Measurements from ENCODE around the gene TUBGCP6. TPM values are rescaled to one million over a fixed set of nuclear protein-coding genes. Genes with fewer than 3 reads are reported as not detected.

TUBGCP6 gene
- polyA plus RNA-seq, 3 donors = 30.9 to 33.9 (median 32.4) TPM

- WGBS, 3 donors = 66 to 92% (median 88%) methylated on average over 11 to 12 of the region's 12 CpGs
- H3K27ac ChIP-seq (ENCODE audit: low read depth, low read length) = no peak overlapping the region
These were observed 11.5 kb upstream of the TUBGCP6 start for GRCh38 chr22:50256258-50256862.

- 87 to 95% (median 92%) methylated on average over 17 of the region's 17 CpGs for WGBS, 3 donors
- H3K27ac ChIP-seq (ENCODE audit: low read depth, low read length) = no peak overlapping the region
These were observed 10.8 kb upstream of the TUBGCP6 start for GRCh38 chr22:50255607-50256006.

GRCh38 chr22:50255099-50255498, 10.3 kb upstream of the TUBGCP6 start:
- WGBS, 3 donors = 87 to 90% (median 87%) methylated on average over 19 of the region's 19 CpGs

GRCh38 chr22:50253941-50254340, 9.1 kb upstream of the TUBGCP6 start:
- 64 to 71% (median 70%) methylated on average over 8 of the region's 8 CpGs for WGBS, 3 donors

More at GRCh38 chr22:50255099-50255498, 10.3 kb upstream of the TUBGCP6 start:
- no peak overlapping the region for H3K27ac ChIP-seq (ENCODE audit: low read depth, low read length)

GRCh38 chr22:50253046-50253915, 8.5 kb upstream of the TUBGCP6 start:
- WGBS, 3 donors = 83 to 88% (median 85%) methylated on average over 22 of the region's 22 CpGs
- H3K27ac ChIP-seq (ENCODE audit: low read depth, low read length) = no peak overlapping the region

More at GRCh38 chr22:50253941-50254340, 9.1 kb upstream of the TUBGCP6 start:
- H3K27ac ChIP-seq (ENCODE audit: low read depth, low read length) = no peak overlapping the region

- no peak overlapping the region for H3K27ac ChIP-seq (ENCODE audit: low read depth, low read length)
- 43 to 49% (median 48%) methylated on average over 25 of the region's 25 CpGs for WGBS, 3 donors
These were observed 7.5 kb upstream of the TUBGCP6 start for GRCh38 chr22:50252082-50253045.

GRCh38 chr22:50251477-50252081, 6.8 kb upstream of the TUBGCP6 start:
- no peak overlapping the region for H3K27ac ChIP-seq (ENCODE audit: low read depth, low read length)
- 7 to 11% (median 9%) methylated on average over 28 to 36 of the region's 36 CpGs for WGBS, 3 donors

- no peak within 1 kb of the TSS for H3K27ac ChIP-seq (ENCODE audit: low read depth, low read length)
These were observed 6.0 kb upstream of the TUBGCP6 start, which contains the start of gene HDAC10 for GRCh38 chr22:50250555-50251476. TSS of gene HDAC10 (minus strand) at chr22:50251265. CDS start at chr22:50251032, 233 bp downstream.

GRCh38 chr22:50250249-50250554, 5.4 kb upstream of the TUBGCP6 start:
- 67 to 82% (median 68%) methylated on average over 11 of the region's 11 CpGs for WGBS, 3 donors
- no peak overlapping the region for H3K27ac ChIP-seq (ENCODE audit: low read depth, low read length)

More at GRCh38 chr22:50250555-50251476, 6.0 kb upstream of the TUBGCP6 start, which contains the start of gene HDAC10:
- WGBS, 3 donors = 1 to 3% (median 1%) methylated on average over 54 to 81 of the region's 81 CpGs

- WGBS, 3 donors = 90% methylated on average over 30 to 32 of the region's 32 CpGs
- H3K27ac ChIP-seq (ENCODE audit: low read depth, low read length) = no peak overlapping the region
These were observed 4.8 kb upstream of the TUBGCP6 start for GRCh38 chr22:50249341-50250248.

GRCh38 chr22:50248196-50249081, 3.6 kb upstream of the TUBGCP6 start:
- WGBS, 3 donors = 86 to 90% (median 90%) methylated on average over 25 to 29 of the region's 29 CpGs
- no peak overlapping the region for H3K27ac ChIP-seq (ENCODE audit: low read depth, low read length)

- H3K27ac ChIP-seq (ENCODE audit: low read depth, low read length) = no peak overlapping the region
- 49 to 55% (median 50%) methylated on average over 16 of the region's 16 CpGs for whole genome bisulfite sequencing, 3 donors
These were observed 2.9 kb upstream of the TUBGCP6 start for GRCh38 chr22:50247748-50248147.

GRCh38 chr22:50246242-50247175, 1.7 kb upstream of the TUBGCP6 start:
- no peak overlapping the region for H3K27ac ChIP-seq (ENCODE audit: low read depth, low read length)
- 84 to 90% (median 87%) methylated on average over 20 of the region's 20 CpGs for WGBS, 3 donors

All from adipose tissue (tissue), 3 donors.